ENCODE measurements around the gene PRSS50. TPM values are rescaled to one million over a fixed set of nuclear protein-coding genes. Genes with fewer than 3 reads are reported as not detected.

The PRSS50 gene
- total RNA-seq, 1 experiment from 2014 or later: not detected

GRCh38 chr3:46671541-46672348 is 45.9 kb downstream of the PRSS50 start:
- DNase-seq (ENCODE audit: low spot score): no peak

GRCh38 chr3:46670891-46671427 is 46.7 kb downstream of the PRSS50 start:
- H3K9me3 ChIP-seq (ENCODE audit: low read depth, low read length, poor library complexity, severe bottlenecking): no peaks in the 10 kb centered on the region
- TF ChIP-seq CTCF (conservative IDR thresholded peaks at IDR 0.05; ENCODE audit: low read depth, low read length) (no peak), EZH2 (IDR thresholded peaks at IDR 0.05; ENCODE audit: borderline replicate concordance, low read depth, low read length, poor library complexity, severe bottlenecking) (no peak)
- POLR2A ChIA-PET (ENCODE audit: low non-redundant PET): no interaction called here
- DNase-seq (ENCODE audit: low spot score): no peak
- no peaks in the 10 kb centered on the region for H3K27me3 ChIP-seq (replicated peaks; ENCODE audit: insufficient read depth, low read depth, low read length, poor library complexity)
- H3K4me1 ChIP-seq (ENCODE audit: insufficient read depth, low read length, poor library complexity, severe bottlenecking): no peaks in the 10 kb centered on the region
- intact Hi-C loops (cut with micrococcal nuclease; ENCODE audit: unreplicated experiment): no loop called here
- BruUV-seq (replicated peaks): no TSS peak
- H3K27ac ChIP-seq (ENCODE audit: low read depth, low read length, poor library complexity, severe bottlenecking): no peak overlapping the region
- H3K4me3 ChIP-seq (ENCODE audit: low read depth, low read length, poor library complexity, severe bottlenecking): no peak overlapping the region
- CTCF ChIA-PET: no interaction called here
- no peaks in the 10 kb centered on the region for H3K36me3 ChIP-seq (ENCODE audit: insufficient read depth, low read length, poor library complexity, severe bottlenecking)

More at GRCh38 chr3:46671541-46672348, 45.9 kb downstream of the PRSS50 start:
- ChIA-PET CTCF (no interaction called here), POLR2A (ENCODE audit: low non-redundant PET) (no interaction called here)
- H3K27me3 ChIP-seq (replicated peaks; ENCODE audit: insufficient read depth, low read depth, low read length, poor library complexity): no peaks in the 10 kb centered on the region
- H3K4me3 ChIP-seq (ENCODE audit: low read depth, low read length, poor library complexity, severe bottlenecking): no peak overlapping the region
- H3K9me3 ChIP-seq (ENCODE audit: low read depth, low read length, poor library complexity, severe bottlenecking): no peaks in the 10 kb centered on the region
- BruUV-seq (replicated peaks): no TSS peak
- no peaks in the 10 kb centered on the region for H3K4me1 ChIP-seq (ENCODE audit: insufficient read depth, low read length, poor library complexity, severe bottlenecking)
- no peak overlapping the region for H3K27ac ChIP-seq (ENCODE audit: low read depth, low read length, poor library complexity, severe bottlenecking)
- intact Hi-C loops (cut with micrococcal nuclease; ENCODE audit: unreplicated experiment): no loop called here
- TF ChIP-seq EZH2 (IDR thresholded peaks at IDR 0.05; ENCODE audit: borderline replicate concordance, low read depth, low read length, poor library complexity, severe bottlenecking) (no peak), CTCF (conservative IDR thresholded peaks at IDR 0.05; ENCODE audit: low read depth, low read length) (no peak)
- no peaks in the 10 kb centered on the region for H3K36me3 ChIP-seq (ENCODE audit: insufficient read depth, low read length, poor library complexity, severe bottlenecking)

DNA sequence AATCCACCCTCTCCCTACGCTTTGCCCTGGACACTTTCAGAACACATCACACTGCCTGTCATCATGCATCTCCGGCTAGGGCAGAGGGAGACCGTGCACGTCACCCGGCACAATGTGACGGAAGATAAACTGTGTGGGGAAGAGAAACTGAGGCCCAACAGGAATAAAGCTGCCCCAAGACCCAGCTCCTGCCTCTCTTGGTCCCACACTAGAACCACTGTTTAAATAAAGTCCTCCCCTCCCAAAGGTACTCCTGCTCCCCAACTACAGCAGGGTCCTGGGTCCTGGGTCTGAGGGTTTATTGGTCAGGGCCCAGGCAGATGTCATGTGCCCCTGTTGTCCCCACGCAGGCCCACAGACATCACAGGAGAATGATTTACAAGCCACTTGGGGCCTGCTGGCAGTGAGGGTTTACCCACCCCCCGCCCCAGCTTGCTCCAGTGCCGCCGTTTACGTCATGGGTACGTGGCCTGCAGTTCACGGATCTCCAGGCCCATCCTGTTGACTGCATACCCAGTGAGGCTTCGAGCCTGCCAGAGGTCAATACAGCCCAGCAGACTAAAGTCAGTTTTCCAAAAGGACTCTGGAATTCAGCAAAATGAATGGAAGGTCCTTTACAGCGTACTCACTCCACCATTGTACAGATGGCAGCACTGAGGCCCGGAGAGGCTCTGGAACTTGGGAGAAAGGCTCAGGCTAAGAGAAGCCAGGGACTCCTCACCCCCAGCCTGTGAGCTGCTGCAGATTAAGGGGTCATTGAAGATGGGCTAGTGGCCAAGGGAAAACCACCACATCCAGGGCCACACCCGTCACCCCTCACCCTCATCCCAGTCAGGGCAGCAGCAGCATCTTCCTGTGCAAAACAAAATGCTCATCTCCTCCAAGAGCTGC is 47.4 kb downstream of the PRSS50 start:
- CTCF ChIA-PET: no interaction called here
- Histone ChIP-seq H3K27ac (ENCODE audit: low read depth, low read length, poor library complexity, severe bottlenecking) (no peak overlapping the region), H3K4me3 (ENCODE audit: low read depth, low read length, poor library complexity, severe bottlenecking) (no peak overlapping the region), H3K27me3 (replicated peaks; ENCODE audit: insufficient read depth, low read depth, low read length, poor library complexity) (no peaks in the 10 kb centered on the region), H3K36me3 (ENCODE audit: insufficient read depth, low read length, poor library complexity, severe bottlenecking) (no peaks in the 10 kb centered on the region), H3K4me1 (ENCODE audit: insufficient read depth, low read length, poor library complexity, severe bottlenecking) (no peaks in the 10 kb centered on the region), H3K9me3 (ENCODE audit: low read depth, low read length, poor library complexity, severe bottlenecking) (no peaks in the 10 kb centered on the region)
- POLR2A ChIA-PET (ENCODE audit: low non-redundant PET): no interaction called here
- BruUV-seq (replicated peaks): no TSS peak
- intact Hi-C loops (cut with micrococcal nuclease; ENCODE audit: unreplicated experiment): no loop called here
- DNase-seq (ENCODE audit: low spot score): no peak
- TF ChIP-seq EZH2 (IDR thresholded peaks at IDR 0.05; ENCODE audit: borderline replicate concordance, low read depth, low read length, poor library complexity, severe bottlenecking): no peak
- TF ChIP-seq CTCF (conservative IDR thresholded peaks at IDR 0.05; ENCODE audit: low read depth, low read length): no peak
